Mesenchymal stem cell (in vitro differentiated cells and primary cell): Measurements from ENCODE around the gene ATP6V0C.

ENCODE experiments used
- DNase-seq: peaks from one replicate; pipeline ENCODE4 v3.0.0-alpha.2; 2013
- H2AFZ ChIP-seq: one replicate; pipeline ENCODE4 v1.6.1; 2013; ENCODE audit warnings: low read depth, mild to moderate bottlenecking, control low read depth, inconsistent platforms, low read length, moderate library complexity
- H2AK5ac ChIP-seq: 2 replicates; pipeline ENCODE4 v1.6.1; 2013; ENCODE audit warnings: low read length, moderate library complexity, mild to moderate bottlenecking, inconsistent platforms; ENCODE audit not compliant: severe bottlenecking
- H2BK120ac ChIP-seq: one replicate; pipeline ENCODE4 v1.6.1; 2013; ENCODE audit warnings: low read depth, mild to moderate bottlenecking, inconsistent platforms, low read length, moderate library complexity
- H2BK12ac ChIP-seq, 2 experiments: one replicate each; pipeline ENCODE4 v1.6.1; 2013; ENCODE audit warnings: inconsistent platforms in 2 of 2, low read length in 2 of 2, mild to moderate bottlenecking in 2 of 2, moderate library complexity in 2 of 2, control low read depth in 1 of 2
- H2BK15ac ChIP-seq: one replicate; pipeline ENCODE4 v1.6.1; 2013; ENCODE audit warnings: mild to moderate bottlenecking, low read depth, inconsistent platforms; ENCODE audit not compliant: poor library complexity, severe bottlenecking
- H2BK5ac ChIP-seq: 2 replicates; pipeline ENCODE4 v1.6.1; 2013; ENCODE audit warnings: low read depth, mild to moderate bottlenecking, low read length, control low read depth, inconsistent platforms; ENCODE audit not compliant: poor library complexity, severe bottlenecking
- H3K14ac ChIP-seq, 2 experiments: one replicate each; pipeline ENCODE4 v1.6.1; 2013; ENCODE audit warnings: inconsistent platforms in 2 of 2, low read length in 2 of 2, control low read depth in 1 of 2, mild to moderate bottlenecking in 1 of 2, moderate library complexity in 1 of 2
- H3K18ac ChIP-seq, 2 experiments: one replicate each; pipeline ENCODE4 v1.6.1; 2013; ENCODE audit warnings: inconsistent platforms in 2 of 2, low read length in 2 of 2, control low read depth in 1 of 2, low read depth in 1 of 2, mild to moderate bottlenecking in 1 of 2
- H3K23ac ChIP-seq, 2 experiments: one replicate each; pipeline ENCODE4 v1.6.1; 2013; ENCODE audit warnings: inconsistent platforms in 2 of 2, low read length in 2 of 2, mild to moderate bottlenecking in 2 of 2, moderate library complexity in 2 of 2, control low read depth in 1 of 2
- H3K27ac ChIP-seq: 2 replicates; pipeline ENCODE4 v1.5.1; 2013; ENCODE audit warnings: mild to moderate bottlenecking, moderate library complexity, low read length, control low read depth, inconsistent platforms; ENCODE audit not compliant: poor library complexity, severe bottlenecking
- H3K27me3 ChIP-seq, 2 experiments: 2 replicates each; pipeline versions ENCODE4 v1.6.1 to v1.7.0; 2013; ENCODE audit warnings: low read length in 2 of 2, mild to moderate bottlenecking in 2 of 2, moderate library complexity in 2 of 2, control low read depth in 1 of 2, inconsistent platforms in 1 of 2; ENCODE audit not compliant: control insufficient read depth in 1 of 2, insufficient read depth in 1 of 2
- H3K36me3 ChIP-seq, 2 experiments: 2 replicates each; pipeline versions ENCODE4 v1.6.1 to v1.7.0; 2013; ENCODE audit warnings: low read length in 2 of 2, control low read depth in 1 of 2, inconsistent platforms in 1 of 2, low read depth in 1 of 2, mild to moderate bottlenecking in 1 of 2; ENCODE audit not compliant: insufficient read depth in 2 of 2, control insufficient read depth in 1 of 2
- H3K4ac ChIP-seq, 2 experiments: one replicate each; pipeline ENCODE4 v1.6.1; 2013; ENCODE audit warnings: inconsistent platforms in 2 of 2, low read length in 2 of 2, mild to moderate bottlenecking in 2 of 2, moderate library complexity in 2 of 2, control low read depth in 1 of 2, low read depth in 1 of 2
- H3K4me1 ChIP-seq: 2 replicates; pipeline ENCODE4 v1.6.1; 2013; ENCODE audit warnings: low read depth, low read length, control low read depth; ENCODE audit not compliant: control insufficient read depth, insufficient read depth
- H3K4me2 ChIP-seq: 2 replicates; pipeline ENCODE4 v1.6.1; 2013; ENCODE audit warnings: low read length, mild to moderate bottlenecking, inconsistent platforms; ENCODE audit not compliant: poor library complexity, severe bottlenecking
- H3K4me3 ChIP-seq, 2 experiments: 2 replicates each; pipeline versions ENCODE4 v1.5.1 to v1.7.0; 2013; ENCODE audit warnings: low read length in 2 of 2, mild to moderate bottlenecking in 2 of 2, control low read depth in 1 of 2, low read depth in 1 of 2; ENCODE audit not compliant: insufficient read depth in 1 of 2
- H3K79me1 ChIP-seq: replicated peaks from 2 replicates; pipeline ENCODE4 v1.6.1; 2013; ENCODE audit warnings: mild to moderate bottlenecking, control low read depth, low read length, inconsistent platforms; ENCODE audit not compliant: poor library complexity, severe bottlenecking
- H3K9ac ChIP-seq: 2 replicates; pipeline ENCODE4 v1.7.0; 2013; ENCODE audit warnings: mild to moderate bottlenecking, low read length, moderate library complexity
- H3K9me3 ChIP-seq: 2 replicates; pipeline ENCODE4 v1.7.0; 2013; ENCODE audit warnings: mild to moderate bottlenecking, low read length; ENCODE audit not compliant: control insufficient read depth
- H4K8ac ChIP-seq: one replicate; pipeline ENCODE4 v1.6.1; 2013; ENCODE audit warnings: inconsistent platforms, mild to moderate bottlenecking, low read length, moderate library complexity
- H4K91ac ChIP-seq: one replicate; pipeline ENCODE4 v1.6.1; 2013; ENCODE audit warnings: mild to moderate bottlenecking, low read length, inconsistent platforms
- WGBS: methylation state at CpG from one replicate; pipeline ENCODE4 v1.1.7; 2013; ENCODE audit warnings: mixed read lengths; 5-methylcytosine and 5-hydroxymethylcytosine counted together

The ATP6V0C gene

DNA sequence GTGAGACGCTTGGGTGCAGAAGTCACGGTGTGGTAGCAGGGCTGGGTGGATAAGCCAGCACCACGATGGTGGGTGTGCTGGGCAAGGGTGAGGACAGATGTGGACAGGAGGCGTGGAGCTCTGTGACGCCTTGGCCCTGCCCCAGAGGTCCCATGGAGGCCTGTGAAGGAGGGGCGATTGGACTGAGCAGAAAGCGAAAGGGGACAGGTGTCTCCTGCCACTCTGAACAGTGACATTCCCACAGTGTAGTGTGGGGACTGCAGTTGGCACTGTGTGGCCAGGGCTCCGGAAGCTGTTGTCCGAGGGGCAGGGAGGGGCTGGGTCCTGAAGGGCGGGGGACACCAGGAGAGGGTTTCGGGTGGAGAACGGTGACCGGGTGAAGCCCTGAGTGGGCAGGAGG is 31.5 kb upstream of the ATP6V0C start:
- no peak overlapping the region for H3K18ac ChIP-seq
- H3K79me1 ChIP-seq = peaks cover 59% of the 10 kb centered on the region
- DNase-seq = no peak
- H2BK120ac ChIP-seq = no peak overlapping the region
- peak overlapping the region in 1 of 2 experiments; percentile 72 for H3K4me3 ChIP-seq
- H3K14ac ChIP-seq = peak overlapping the region in 1 of 2 experiments; percentile 29
- H3K4me2 ChIP-seq = no peak overlapping the region
- no peak overlapping the region for H3K27ac ChIP-seq
- no peaks in the 10 kb centered on the region for H3K9me3 ChIP-seq
- H3K23ac ChIP-seq = no peak overlapping the region
- no peak overlapping the region for H2AK5ac ChIP-seq
- H2AFZ ChIP-seq = no peak overlapping the region
- H3K27me3 ChIP-seq = no peaks in the 10 kb centered on the region
- 95% methylated on average over 13 of the region's 13 CpGs for WGBS
- H4K91ac ChIP-seq = peak overlapping the region; percentile 48
- H4K8ac ChIP-seq = peak overlapping the region; percentile 45
- peak overlapping the region; percentile 6 for H2BK15ac ChIP-seq
- H2BK5ac ChIP-seq = no peak overlapping the region
- H3K9ac ChIP-seq = peak overlapping the region; percentile 86
- H3K36me3 ChIP-seq = peaks cover 0 to 20% of the 10 kb centered on the region in 2 experiments
- no peak overlapping the region for H2BK12ac ChIP-seq
- no peak overlapping the region for H3K4ac ChIP-seq
- H3K4me1 ChIP-seq = peaks cover 13% of the 10 kb centered on the region

DNA sequence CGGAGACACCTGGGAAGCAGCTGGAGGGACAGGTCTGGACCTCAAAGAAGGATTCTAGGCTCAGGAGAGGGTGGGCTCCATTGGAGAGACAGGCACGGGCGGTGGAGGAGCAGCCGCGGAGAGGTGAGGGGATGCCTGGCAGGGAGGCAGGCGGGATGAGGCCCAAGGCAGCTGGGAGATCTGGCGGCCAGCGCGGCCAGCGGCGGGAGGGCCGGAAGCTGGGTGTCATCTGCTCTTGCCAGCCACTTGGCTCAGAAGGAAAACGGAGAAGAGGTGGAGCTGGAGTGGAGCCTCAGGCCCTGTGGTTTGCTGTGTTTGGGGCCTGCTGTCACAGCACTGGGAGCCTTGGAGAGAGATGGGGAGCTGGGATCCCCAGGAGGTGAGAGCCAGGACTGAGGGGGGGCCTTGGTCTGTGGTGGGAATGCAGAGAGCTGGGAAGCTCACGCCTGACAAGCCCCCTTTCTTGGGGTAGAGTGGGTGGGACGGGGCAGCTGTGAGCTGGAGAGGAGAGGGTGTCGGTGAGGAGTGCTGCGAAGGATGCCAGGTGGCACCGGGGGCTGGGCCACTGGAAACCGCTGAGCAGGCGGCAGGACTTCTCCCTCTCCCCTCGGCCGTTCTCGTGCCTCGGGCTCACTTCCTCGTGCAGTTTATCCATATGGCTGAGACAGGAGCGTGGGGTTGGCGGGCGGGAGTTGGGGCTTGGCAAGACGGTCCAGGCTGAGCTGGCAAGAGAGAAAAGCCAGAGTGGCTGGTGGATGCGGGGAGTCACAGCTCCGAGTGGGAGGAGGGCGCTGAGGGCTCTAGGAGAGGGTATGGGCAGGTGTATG is 30.8 kb upstream of the ATP6V0C start:
- no peak overlapping the region for H4K91ac ChIP-seq
- H2BK15ac ChIP-seq = no peak overlapping the region
- peaks cover 55% of the 10 kb centered on the region for H3K79me1 ChIP-seq
- H2BK12ac ChIP-seq = no peak overlapping the region
- no peak overlapping the region for H3K18ac ChIP-seq
- no peak overlapping the region for H2AK5ac ChIP-seq
- H3K27ac ChIP-seq = no peak overlapping the region
- no peak overlapping the region for H2AFZ ChIP-seq
- peak; percentile 28 for DNase-seq
- H3K4me3 ChIP-seq = peak overlapping the region in 1 of 2 experiments; percentile 72
- H3K9ac ChIP-seq = peak overlapping the region; percentile 86
- H3K14ac ChIP-seq = no peak overlapping the region
- H3K4me2 ChIP-seq = no peak overlapping the region
- 86% methylated on average over 32 of the region's 32 CpGs for WGBS
- peak overlapping the region; percentile 45 for H4K8ac ChIP-seq
- H3K27me3 ChIP-seq = no peaks in the 10 kb centered on the region
- no peak overlapping the region for H2BK120ac ChIP-seq
- H3K36me3 ChIP-seq = peaks cover 0 to 21% of the 10 kb centered on the region in 2 experiments
- H3K4ac ChIP-seq = no peak overlapping the region
- H2BK5ac ChIP-seq = no peak overlapping the region
- peaks cover 17% of the 10 kb centered on the region for H3K4me1 ChIP-seq
- H3K23ac ChIP-seq = no peak overlapping the region
- no peaks in the 10 kb centered on the region for H3K9me3 ChIP-seq

DNA sequence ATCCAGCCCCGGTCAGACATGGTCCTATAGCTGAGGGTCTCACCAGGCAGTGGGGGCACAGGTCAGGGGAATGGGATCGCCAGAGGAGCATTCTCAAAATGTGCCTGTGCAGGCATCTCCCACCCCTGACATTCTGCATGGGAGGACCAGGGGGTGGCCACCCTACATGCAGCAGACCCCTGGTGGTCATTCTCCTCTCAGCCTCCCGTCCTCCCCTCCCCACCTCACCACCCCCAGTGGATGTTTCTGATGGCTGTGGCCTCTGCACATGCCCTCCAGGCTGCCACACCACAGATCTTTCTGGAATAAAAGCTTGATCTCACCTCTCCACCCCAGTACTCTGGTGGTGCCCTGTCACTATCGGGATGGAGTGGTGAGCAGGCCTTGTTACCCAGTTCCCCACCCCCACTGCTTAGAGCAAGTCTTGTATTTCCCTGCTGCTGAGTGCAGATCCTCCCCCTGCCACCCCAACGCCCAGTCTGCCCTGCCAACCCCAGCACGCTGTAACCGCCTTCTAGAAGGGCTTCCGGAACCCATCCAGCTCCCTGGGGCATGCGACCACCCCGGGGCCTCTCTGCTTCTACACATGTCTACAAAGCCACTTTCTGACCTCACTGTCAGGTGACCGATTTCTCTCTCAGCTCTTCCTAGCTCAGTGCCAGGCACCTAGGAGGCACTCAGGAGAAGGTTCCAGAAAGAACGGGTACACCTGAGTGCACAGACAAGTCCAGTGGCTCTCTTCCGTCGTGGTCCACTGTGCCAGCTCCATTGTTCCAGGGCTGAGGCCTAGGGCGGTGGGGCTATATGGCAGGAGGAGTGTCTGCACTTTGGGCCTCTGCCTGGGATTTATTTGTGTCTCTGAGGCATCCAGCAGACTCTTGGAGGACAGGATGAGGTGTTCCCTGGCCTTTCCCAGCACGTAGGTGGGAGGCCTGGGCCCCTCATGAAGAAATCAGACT is 29.5 kb upstream of the ATP6V0C start:
- Histone ChIP-seq H3K14ac (no peak overlapping the region), H3K4ac (no peak overlapping the region), H3K4me1 (peaks cover 20% of the 10 kb centered on the region), H2AK5ac (no peak overlapping the region), H2AFZ (no peak overlapping the region), H2BK120ac (no peak overlapping the region), H3K79me1 (peaks cover 49% of the 10 kb centered on the region), H4K91ac (no peak overlapping the region), H3K27ac (no peak overlapping the region), H3K18ac (no peak overlapping the region), H2BK15ac (no peak overlapping the region), H3K23ac (no peak overlapping the region), H3K36me3 (peaks cover 0 to 18% of the 10 kb centered on the region in 2 experiments), H3K27me3 (no peaks in the 10 kb centered on the region), H2BK5ac (no peak overlapping the region), H3K9me3 (no peaks in the 10 kb centered on the region), H2BK12ac (no peak overlapping the region), H3K4me2 (no peak overlapping the region), H3K4me3 (no peak overlapping the region), H3K9ac (peak overlapping the region; percentile 86), H4K8ac (no peak overlapping the region)
- DNase-seq = no peak
- WGBS = 93% methylated on average over 16 of the region's 16 CpGs
